IMR-90 (cell line): ENCODE measurements around the gene CDK5RAP2. TPM values are rescaled to one million over a fixed set of nuclear protein-coding genes. Genes with fewer than 3 reads are reported as not detected.

Experiments
- ATAC-seq: fragments of 200-7000 bp; cut with Tn5 transposase; 2 replicates; pipeline ENCODE4 v1.9.1; 2020; ENCODE audit warnings: low read depth, mild to moderate bottlenecking, moderate library complexity
- BruUV-seq: library from RNA; stranded (reverse); fragments of 400-500 nt; replicated peaks from 2 replicates; lab custom pipeline; 2021; lab: Mats Ljungman, UMichigan
- CTCF ChIA-PET: fragments of 300-600 bp; formaldehyde crosslinking; extraction: SDS; loops from one replicate; lab custom pipeline; 2021; ENCODE audit warnings: antibody characterized with exemption; lab: Yijun Ruan, JAX
- POLR2A ChIA-PET: fragments of 300-600 bp; sonication (Branson Sonifier 250); formaldehyde crosslinking; loops from one replicate; lab custom pipeline; 2022; ENCODE audit warnings: antibody characterized with exemption; ENCODE audit not compliant: unreplicated experiment; lab: Charles Lee
- DNase-seq: peaks from one replicate; pipeline ENCODE4 v3.0.0; 2013
- H2AFZ ChIP-seq: replicated peaks from 2 replicates; pipeline ENCODE3; 2013; ENCODE audit warnings: low read length, mild to moderate bottlenecking; ENCODE audit not compliant: poor library complexity
- H2AK5ac ChIP-seq: 2 replicates; pipeline ENCODE4 v1.6.1; 2013; ENCODE audit warnings: low read depth, low read length, inconsistent platforms
- H2AK9ac ChIP-seq: replicated peaks from 2 replicates; pipeline ENCODE3; 2013; ENCODE audit warnings: mild to moderate bottlenecking, low read depth, low read length, moderate library complexity; ENCODE audit not compliant: poor library complexity
- H2BK120ac ChIP-seq: 2 replicates; pipeline ENCODE4 v1.6.1; 2013; ENCODE audit warnings: low read depth, low read length, inconsistent platforms
- H2BK15ac ChIP-seq: 3 replicates; pipeline ENCODE4 v1.6.1; 2013; ENCODE audit warnings: low read depth, low read length, inconsistent platforms
- H2BK20ac ChIP-seq: 2 replicates; pipeline ENCODE4 v1.6.1; 2013; ENCODE audit warnings: low read depth, mild to moderate bottlenecking, inconsistent platforms, low read length, moderate library complexity
- H2BK5ac ChIP-seq: 2 replicates; pipeline ENCODE4 v1.6.1; 2013; ENCODE audit warnings: mild to moderate bottlenecking, low read depth, low read length, inconsistent platforms; ENCODE audit not compliant: poor library complexity, severe bottlenecking
- H3K14ac ChIP-seq: replicated peaks from 2 replicates; pipeline ENCODE4 v1.6.1; 2013; ENCODE audit warnings: low read depth, low read length, inconsistent platforms
- H3K18ac ChIP-seq: 2 replicates; pipeline ENCODE4 v1.6.1; 2013; ENCODE audit warnings: low read depth, low read length, control low read depth
- H3K23ac ChIP-seq: 2 replicates; pipeline ENCODE4 v1.6.1; 2013; ENCODE audit warnings: low read depth, low read length, inconsistent platforms
- H3K27ac ChIP-seq: 2 replicates; pipeline ENCODE4 v1.5.1; 2013; ENCODE audit warnings: mild to moderate bottlenecking, control low read depth, low read length; ENCODE audit not compliant: insufficient read depth
- H3K27me3 ChIP-seq: 2 replicates; pipeline ENCODE4 v1.6.1; 2013; ENCODE audit warnings: low read length; ENCODE audit not compliant: control insufficient read depth, insufficient read depth
- H3K36me3 ChIP-seq: 2 replicates; pipeline ENCODE4 v1.6.1; 2013; ENCODE audit warnings: low read length, mixed read lengths; ENCODE audit not compliant: control insufficient read depth, insufficient read depth
- H3K4ac ChIP-seq: 2 replicates; pipeline ENCODE4 v1.6.1; 2013; ENCODE audit warnings: low read depth, low read length, inconsistent platforms
- H3K4me1 ChIP-seq: 2 replicates; pipeline ENCODE4 v1.6.1; 2013; ENCODE audit warnings: low read length, mixed read lengths; ENCODE audit not compliant: control insufficient read depth, insufficient read depth
- H3K4me2 ChIP-seq: 2 replicates; pipeline ENCODE4 v1.6.1; 2013; ENCODE audit warnings: low read depth, mild to moderate bottlenecking, control low read depth, low read length, moderate library complexity
- H3K4me3 ChIP-seq: 2 replicates; pipeline ENCODE4 v1.5.1; 2013; ENCODE audit warnings: low read depth, mild to moderate bottlenecking, control low read depth, low read length, moderate library complexity; ENCODE audit not compliant: insufficient read depth
- H3K56ac ChIP-seq: 2 replicates; pipeline ENCODE4 v1.6.1; 2013; ENCODE audit warnings: low read length, inconsistent platforms; ENCODE audit not compliant: insufficient read depth; ENCODE audit errors: extremely low read depth
- H3K79me1 ChIP-seq, 2 experiments: 2 replicates each; pipeline ENCODE4 v1.6.1; 2013; ENCODE audit warnings: low read length in 2 of 2, inconsistent platforms in 1 of 2, low read depth in 1 of 2
- H3K9ac ChIP-seq: 2 replicates; pipeline ENCODE4 v1.6.1; 2013; ENCODE audit warnings: low read depth, low read length, control low read depth
- H3K9me1 ChIP-seq: 2 replicates; pipeline ENCODE4 v1.6.1; 2013; ENCODE audit warnings: low read length, inconsistent platforms; ENCODE audit not compliant: insufficient read depth
- H3K9me3 ChIP-seq: 2 replicates; pipeline ENCODE4 v1.6.1; 2013; ENCODE audit warnings: low read length; ENCODE audit not compliant: control insufficient read depth, insufficient read depth
- H4K20me1 ChIP-seq: 2 replicates; pipeline ENCODE4 v1.6.1; 2013; ENCODE audit warnings: low read length, inconsistent platforms; ENCODE audit not compliant: insufficient read depth
- H4K5ac ChIP-seq: 2 replicates; pipeline ENCODE4 v1.6.1; 2013; ENCODE audit warnings: mild to moderate bottlenecking, low read depth, low read length, control low read depth
- H4K8ac ChIP-seq, 2 experiments: 2 replicates each; pipeline ENCODE4 v1.6.1; 2013; ENCODE audit warnings: low read depth in 2 of 2, low read length in 2 of 2, control low read depth in 1 of 2, inconsistent platforms in 1 of 2
- H4K91ac ChIP-seq: 2 replicates; pipeline ENCODE4 v1.6.1; 2013; ENCODE audit warnings: low read depth, low read length, inconsistent platforms; ENCODE audit not compliant: insufficient read depth
- BHLHE40 ChIP-seq: fragments of 150-350 bp; IDR thresholded peaks from 2 replicates; pipeline ENCODE4 v1.6.1; 2016; ENCODE audit warnings: mild to moderate bottlenecking, low read depth, low read length
- CEBPB ChIP-seq: IDR thresholded peaks from 2 replicates; pipeline ENCODE4 v1.6.1; 2012; ENCODE audit warnings: low read depth, low read length, improper control_type of control experiment
- CHD1 ChIP-seq: IDR thresholded peaks from 2 replicates; pipeline ENCODE4 v1.6.1; 2012; ENCODE audit warnings: low read depth, low read length, improper control_type of control experiment
- FOS ChIP-seq: fragments of 150-350 bp; IDR thresholded peaks from 2 replicates; pipeline ENCODE4 v1.6.1; 2016; ENCODE audit warnings: low read depth, low read length
- MAFK ChIP-seq: IDR thresholded peaks from 2 replicates; pipeline ENCODE4 v1.6.1; 2012; ENCODE audit warnings: low read depth, low read length, improper control_type of control experiment
- MAZ ChIP-seq: IDR thresholded peaks from 2 replicates; pipeline ENCODE4 v1.6.1; 2012; ENCODE audit warnings: low read depth, mild to moderate bottlenecking, low read length, improper control_type of control experiment, moderate library complexity, borderline replicate concordance
- MXI1 ChIP-seq: IDR thresholded peaks from 2 replicates; pipeline ENCODE4 v1.6.1; 2012; ENCODE audit warnings: low read depth, mild to moderate bottlenecking, low read length, moderate library complexity, borderline replicate concordance
- NFE2L2 ChIP-seq: fragments of 150-350 bp; IDR thresholded peaks from 2 replicates; pipeline ENCODE4 v1.6.1; 2016; ENCODE audit warnings: low read depth, mild to moderate bottlenecking, low read length
- POLR2A ChIP-seq: IDR thresholded peaks from 2 replicates; pipeline ENCODE4 v1.6.1; 2012; ENCODE audit warnings: mild to moderate bottlenecking, low read depth, low read length
- RAD21 ChIP-seq: IDR thresholded peaks from 2 replicates; pipeline ENCODE4 v1.6.1; 2012; ENCODE audit warnings: low read length, improper control_type of control experiment
- RCOR1 ChIP-seq: IDR thresholded peaks from 2 replicates; pipeline ENCODE4 v1.6.1; 2012; ENCODE audit warnings: mild to moderate bottlenecking, low read length, improper control_type of control experiment; ENCODE audit not compliant: insufficient replicate concordance
- RFX5 ChIP-seq: IDR thresholded peaks from 2 replicates; pipeline ENCODE4 v1.8.0; 2012; ENCODE audit warnings: low read depth, mild to moderate bottlenecking, low read length, moderate library complexity
- SMC3 ChIP-seq: fragments of 150-350 bp; IDR thresholded peaks from 2 replicates; pipeline ENCODE4 v1.6.1; 2016; ENCODE audit warnings: low read depth, mild to moderate bottlenecking, antibody characterized with exemption, low read length, moderate library complexity
- WGBS, 2 experiments: methylation state at CpG; one replicate each; pipeline versions ENCODE4 v1.1.5 to v1.1.7; 2013; ENCODE audit warnings: missing lambda C conversion rate in 2 of 2; ENCODE audit not compliant: insufficient read length in 1 of 2; ENCODE audit errors: extremely low coverage in 2 of 2; 5-methylcytosine and 5-hydroxymethylcytosine counted together
- dilution Hi-C: fragments of 300-500 bp; cut with HindIII; formaldehyde crosslinking; loops from one replicate; pipeline ENCODE4 v1.14.3; 2018; ENCODE audit warnings: low sequenced_read_pairs; ENCODE audit not compliant: unreplicated experiment
- in situ Hi-C: fragments of 300-500 bp; cut with MboI; formaldehyde crosslinking; loops from 3 replicates; pipeline ENCODE4 v1.14.3; 2019; ENCODE audit warnings: low sequenced_read_pairs, inconsistent platforms, mixed read lengths
- intact Hi-C: fragments of 100-400 bp; cut with micrococcal nuclease; formaldehyde crosslinking; loops from 2 replicates; pipeline ENCODE4 v1.10.0; 2022
- polyA plus RNA-seq, 3 experiments: library from polyadenylated mRNA; depleted of rRNA; stranded (reverse); fragments of >200 nt; gene quantifications; 2 replicates each; pipeline ENCODE4 v1.2.3, GENCODE V29; 2012; ENCODE audit warnings: low replicate concordance in 1 of 3
- total RNA-seq: library from RNA; depleted of rRNA; stranded (reverse); fragments of >200 nt; gene quantifications from 2 replicates; pipeline ENCODE4 v1.2.3, GENCODE V29; 2012
- TF ChIP-seq, protein P1 (sequence below): conservative IDR thresholded peaks from 2 replicates; pipeline ENCODE4 v1.5.1; 2012; ENCODE audit warnings: mild to moderate bottlenecking, low read depth, low read length, improper control_type of control experiment
- TF ChIP-seq, protein P2 (sequence below): fragments of 150-350 bp; IDR thresholded peaks from 2 replicates; pipeline ENCODE4 v1.6.1; 2017; ENCODE audit warnings: mild to moderate bottlenecking, antibody characterized with exemption, low read length, low read depth
- TF ChIP-seq, protein P3 (sequence below): fragments of 150-350 bp; IDR thresholded peaks from 2 replicates; pipeline ENCODE4 v1.6.1; 2016; ENCODE audit warnings: low read depth, mild to moderate bottlenecking, low read length, moderate library complexity, borderline replicate concordance

Gene CDK5RAP2
- total and polyA plus RNA-seq, 2 of the 4 experiments (the other 2 are of a cell fraction), result 29.5 to 31.7 TPM

DNA sequence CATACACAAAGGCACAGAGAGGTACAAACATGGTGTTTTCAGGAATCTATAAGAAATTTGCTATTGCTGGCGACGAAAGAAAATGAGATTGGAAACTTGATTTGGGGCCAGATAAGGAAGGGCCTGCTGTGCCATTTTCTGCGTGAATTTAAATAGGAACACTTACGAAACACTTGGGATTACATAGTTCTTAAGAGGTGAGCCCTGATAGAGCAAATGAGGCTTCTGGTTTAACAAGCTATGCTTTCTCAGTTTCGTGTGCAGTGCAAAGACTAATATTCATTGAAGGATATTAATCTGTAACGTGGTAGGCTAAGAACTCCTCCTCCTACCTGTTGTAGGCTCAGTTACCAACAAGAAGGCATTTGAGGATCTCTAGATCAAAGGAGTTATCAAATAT, 93.1 kb downstream of the CDK5RAP2 start:
- H3K23ac ChIP-seq, result no peak overlapping the region
- H3K4me2 ChIP-seq, result no peak overlapping the region
- no peak overlapping the region for H2BK120ac ChIP-seq
- no peak overlapping the region for H4K91ac ChIP-seq
- no peak overlapping the region for H3K4ac ChIP-seq
- BruUV-seq, result no TSS peak
- intact Hi-C loops, result no loop called here
- H2BK15ac ChIP-seq, result no peak overlapping the region
- H3K4me1 ChIP-seq, result no peaks in the 10 kb centered on the region; the same call in 1 of the 2 replicates
- no peak overlapping the region for H4K5ac ChIP-seq
- in situ Hi-C loops, result no loop called here
- H2BK5ac ChIP-seq, result no peak overlapping the region
- no peak overlapping the region for H2BK20ac ChIP-seq
- no peak overlapping the region for H3K9ac ChIP-seq
- H2AK9ac ChIP-seq, result no peak overlapping the region
- H3K18ac ChIP-seq, result no peak overlapping the region
- POLR2A ChIA-PET, result no interaction called here
- H3K27me3 ChIP-seq, result no peaks in the 10 kb centered on the region
- no peak overlapping the region for H2AK5ac ChIP-seq
- no peak for DNase-seq
- no peak for ATAC-seq
- H2AFZ ChIP-seq, result no peak overlapping the region
- no peak overlapping the region for H3K27ac ChIP-seq
- H3K79me1 ChIP-seq, result no peaks in the 10 kb centered on the region
- no peaks in the 10 kb centered on the region for H3K9me1 ChIP-seq
- H3K14ac ChIP-seq, result no peak overlapping the region
- H4K8ac ChIP-seq, result no peak overlapping the region
- CTCF ChIA-PET, result no interaction called here
- no peak overlapping the region for H3K4me3 ChIP-seq
- dilution Hi-C loops, result no loop called here
- TF ChIP-seq NFE2L2 (no peak), RCOR1 (no peak), SMC3 (no peak), RAD21 (no peak), BHLHE40 (no peak), CHD1 (no peak), RFX5 (no peak), POLR2A (no peak), MAFK (no peak), MXI1 (no peak), CEBPB (no peak), FOS (no peak), MAZ (no peak)
- TF ChIP-seq, protein P1, sequence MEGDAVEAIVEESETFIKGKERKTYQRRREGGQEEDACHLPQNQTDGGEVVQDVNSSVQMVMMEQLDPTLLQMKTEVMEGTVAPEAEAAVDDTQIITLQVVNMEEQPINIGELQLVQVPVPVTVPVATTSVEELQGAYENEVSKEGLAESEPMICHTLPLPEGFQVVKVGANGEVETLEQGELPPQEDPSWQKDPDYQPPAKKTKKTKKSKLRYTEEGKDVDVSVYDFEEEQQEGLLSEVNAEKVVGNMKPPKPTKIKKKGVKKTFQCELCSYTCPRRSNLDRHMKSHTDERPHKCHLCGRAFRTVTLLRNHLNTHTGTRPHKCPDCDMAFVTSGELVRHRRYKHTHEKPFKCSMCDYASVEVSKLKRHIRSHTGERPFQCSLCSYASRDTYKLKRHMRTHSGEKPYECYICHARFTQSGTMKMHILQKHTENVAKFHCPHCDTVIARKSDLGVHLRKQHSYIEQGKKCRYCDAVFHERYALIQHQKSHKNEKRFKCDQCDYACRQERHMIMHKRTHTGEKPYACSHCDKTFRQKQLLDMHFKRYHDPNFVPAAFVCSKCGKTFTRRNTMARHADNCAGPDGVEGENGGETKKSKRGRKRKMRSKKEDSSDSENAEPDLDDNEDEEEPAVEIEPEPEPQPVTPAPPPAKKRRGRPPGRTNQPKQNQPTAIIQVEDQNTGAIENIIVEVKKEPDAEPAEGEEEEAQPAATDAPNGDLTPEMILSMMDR, result no peak
- TF ChIP-seq, protein P2, sequence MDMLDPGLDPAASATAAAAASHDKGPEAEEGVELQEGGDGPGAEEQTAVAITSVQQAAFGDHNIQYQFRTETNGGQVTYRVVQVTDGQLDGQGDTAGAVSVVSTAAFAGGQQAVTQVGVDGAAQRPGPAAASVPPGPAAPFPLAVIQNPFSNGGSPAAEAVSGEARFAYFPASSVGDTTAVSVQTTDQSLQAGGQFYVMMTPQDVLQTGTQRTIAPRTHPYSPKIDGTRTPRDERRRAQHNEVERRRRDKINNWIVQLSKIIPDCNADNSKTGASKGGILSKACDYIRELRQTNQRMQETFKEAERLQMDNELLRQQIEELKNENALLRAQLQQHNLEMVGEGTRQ, result no peak
- TF ChIP-seq, protein P3, sequence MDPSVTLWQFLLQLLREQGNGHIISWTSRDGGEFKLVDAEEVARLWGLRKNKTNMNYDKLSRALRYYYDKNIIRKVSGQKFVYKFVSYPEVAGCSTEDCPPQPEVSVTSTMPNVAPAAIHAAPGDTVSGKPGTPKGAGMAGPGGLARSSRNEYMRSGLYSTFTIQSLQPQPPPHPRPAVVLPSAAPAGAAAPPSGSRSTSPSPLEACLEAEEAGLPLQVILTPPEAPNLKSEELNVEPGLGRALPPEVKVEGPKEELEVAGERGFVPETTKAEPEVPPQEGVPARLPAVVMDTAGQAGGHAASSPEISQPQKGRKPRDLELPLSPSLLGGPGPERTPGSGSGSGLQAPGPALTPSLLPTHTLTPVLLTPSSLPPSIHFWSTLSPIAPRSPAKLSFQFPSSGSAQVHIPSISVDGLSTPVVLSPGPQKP, result no peak
- no peaks in the 10 kb centered on the region for H3K9me3 ChIP-seq
- H4K20me1 ChIP-seq, result no peaks in the 10 kb centered on the region
- H3K56ac ChIP-seq, result no peak overlapping the region
- WGBS, 2 experiments, result no CpG with 5 or more reads among the region's 6 CpGs
- H3K36me3 ChIP-seq, result peaks cover 13% of the 10 kb centered on the region
